Activated naive CD4-positive, alpha-beta T cell treated with anti-CD3 and anti-CD28 coated beads, Interleukin-2, amount 50 U/mL, for 72 hours (primary cell): ENCODE results near the gene DAPK1. TPM values are rescaled to one million over a fixed set of nuclear protein-coding genes. Genes with fewer than 3 reads are reported as not detected.
A peak's percentile ranks its signal among the peaks of the same experiment; 100 is the strongest.

Experiments used
- ATAC-seq, 2 donors: fragments of 150-1000 bp; cut with Tn5 transposase; 2 replicates each; pipeline ENCODE4 v1.10.0; 2021; ENCODE audit warnings: mild to moderate bottlenecking in 2 of 2, moderate library complexity in 2 of 2
- DNase-seq, 2 donors: peaks; one replicate each; pipeline ENCODE4 v3.0.0; 2021 to 2022; ENCODE audit warnings: low spot score in 2 of 2
- H3K27ac Mint-ChIP-seq, 2 donors: one replicate each; pipeline ENCODE4 v1.8.0; 2022; ENCODE audit warnings: mild to moderate bottlenecking in 2 of 2, mixed read lengths in 2 of 2
- H3K36me3 Mint-ChIP-seq, 2 donors: one replicate each; pipeline ENCODE4 v1.8.0; 2022; ENCODE audit warnings: mixed read lengths in 2 of 2
- H3K9me3 Mint-ChIP-seq, 2 donors: one replicate each; pipeline ENCODE4 v1.8.0; 2022; ENCODE audit warnings: mixed read lengths in 2 of 2
- total RNA-seq, 2 donors: library from RNA; stranded (reverse); gene quantifications; one replicate each; pipeline ENCODE4 v1.2.3, GENCODE V29; 2022

The DAPK1 gene
- total RNA-seq, 2 donors from 2014 or later = 1.6 to 2.3 TPM

DNA sequence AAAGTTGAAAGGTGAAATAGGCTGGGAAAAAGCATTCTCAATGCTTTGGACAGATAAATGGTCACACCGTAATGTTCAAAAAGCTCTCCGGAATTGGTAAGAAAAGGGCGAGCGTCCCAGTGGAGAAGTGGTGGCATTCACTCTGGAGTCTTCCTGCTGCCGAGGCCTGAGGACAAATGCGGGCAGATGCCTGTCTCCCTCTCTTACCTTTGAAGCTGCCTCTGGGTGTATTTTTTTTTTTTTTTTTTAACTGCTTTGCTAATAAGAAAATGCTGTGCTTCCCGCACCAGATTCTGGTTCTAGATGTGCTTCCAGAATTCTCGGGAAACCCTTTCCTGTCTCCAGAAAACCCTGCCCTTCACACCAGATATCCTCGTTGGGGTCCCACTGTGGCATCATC is 203.8 kb downstream of the DAPK1 start:
- Mint-ChIP-seq H3K27ac (no peak overlapping the region), H3K9me3 (no peaks in the 10 kb centered on the region), H3K36me3 (no peaks in the 10 kb centered on the region)
- DNase-seq (no peak), ATAC-seq (no peak)

GRCh38 chr9:87701931-87702421 is 204.3 kb downstream of the DAPK1 start:
- H3K36me3 Mint-ChIP-seq = no peaks in the 10 kb centered on the region
- no peaks in the 10 kb centered on the region for H3K9me3 Mint-ChIP-seq
- ATAC-seq (no peak), DNase-seq (no peak)
- H3K27ac Mint-ChIP-seq = no peak overlapping the region

DNA sequence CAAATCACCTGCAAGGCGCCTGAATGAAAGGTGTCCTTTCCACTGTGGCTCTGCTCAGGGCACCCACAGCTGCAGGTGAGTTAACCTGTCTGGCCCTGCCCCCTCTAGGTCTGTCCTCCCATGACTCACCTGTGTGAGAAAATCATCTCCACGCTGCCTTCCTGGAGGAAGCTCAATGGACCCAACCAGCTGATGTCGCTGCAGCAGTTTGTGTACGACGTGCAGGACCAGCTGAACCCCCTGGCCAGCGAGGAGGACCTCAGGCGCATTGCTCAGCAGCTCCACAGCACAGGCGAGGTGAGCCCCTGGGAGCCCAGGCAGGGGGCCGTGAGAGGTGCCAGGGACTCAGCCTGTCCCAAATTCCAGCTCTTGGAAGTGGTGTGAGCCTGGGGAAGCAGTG is 205.3 kb downstream of the DAPK1 start:
- no peaks in the 10 kb centered on the region for H3K36me3 Mint-ChIP-seq
- no peaks in the 10 kb centered on the region for H3K9me3 Mint-ChIP-seq
- DNase-seq = no peak
- H3K27ac Mint-ChIP-seq = no peak overlapping the region
- ATAC-seq = no peak

- no peak for ATAC-seq
- H3K27ac Mint-ChIP-seq = no peak overlapping the region
These were observed 206.1 kb downstream of the DAPK1 start for GRCh38 chr9:87703636-87704276.

GRCh38 chr9:87704342-87704741 is 206.7 kb downstream of the DAPK1 start:
- no peak for ATAC-seq
- no peak for DNase-seq
- Mint-ChIP-seq H3K36me3 (no peaks in the 10 kb centered on the region), H3K9me3 (no peaks in the 10 kb centered on the region), H3K27ac (no peak overlapping the region)

More at GRCh38 chr9:87703636-87704276, 206.1 kb downstream of the DAPK1 start:
- no peaks in the 10 kb centered on the region for H3K36me3 Mint-ChIP-seq
- no peak for DNase-seq
- H3K9me3 Mint-ChIP-seq = no peaks in the 10 kb centered on the region

DNA sequence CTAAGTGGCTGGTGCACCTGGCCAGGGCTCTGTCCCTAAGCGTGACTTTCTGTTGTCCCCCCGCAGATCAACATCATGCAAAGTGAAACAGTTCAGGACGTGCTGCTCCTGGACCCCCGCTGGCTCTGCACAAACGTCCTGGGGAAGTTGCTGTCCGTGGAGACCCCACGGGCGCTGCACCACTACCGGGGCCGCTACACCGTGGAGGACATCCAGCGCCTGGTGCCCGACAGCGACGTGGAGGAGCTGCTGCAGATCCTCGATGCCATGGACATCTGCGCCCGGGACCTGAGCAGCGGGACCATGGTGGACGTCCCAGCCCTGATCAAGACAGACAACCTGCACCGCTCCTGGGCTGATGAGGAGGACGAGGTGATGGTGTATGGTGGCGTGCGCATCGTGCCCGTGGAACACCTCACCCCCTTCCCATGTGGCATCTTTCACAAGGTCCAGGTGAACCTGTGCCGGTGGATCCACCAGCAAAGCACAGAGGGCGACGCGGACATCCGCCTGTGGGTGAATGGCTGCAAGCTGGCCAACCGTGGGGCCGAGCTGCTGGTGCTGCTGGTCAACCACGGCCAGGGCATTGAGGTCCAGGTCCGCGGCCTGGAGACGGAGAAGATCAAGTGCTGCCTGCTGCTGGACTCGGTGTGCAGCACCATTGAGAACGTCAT is 208.5 kb downstream of the DAPK1 start:
- Mint-ChIP-seq H3K36me3 (no peaks in the 10 kb centered on the region), H3K27ac (no peak overlapping the region), H3K9me3 (no peaks in the 10 kb centered on the region)
- no peak for ATAC-seq
- no peak for DNase-seq

- Mint-ChIP-seq H3K36me3 (no peaks in the 10 kb centered on the region), H3K27ac (peak overlapping the region in 1 of 2 donors; percentile 84), H3K9me3 (peaks cover 0 to 4% of the 10 kb centered on the region in 2 donors)
- ATAC-seq = peak in 1 of 2 donors; percentile 42
- no peak for DNase-seq
These were observed 210.3 kb downstream of the DAPK1 start for GRCh38 chr9:87707805-87708506.

GRCh38 chr9:87708546-87708945 is 210.9 kb downstream of the DAPK1 start:
- H3K9me3 Mint-ChIP-seq = peaks cover 0 to 5% of the 10 kb centered on the region in 2 donors
- peak; percentile 23 to 64 for ATAC-seq
- peak overlapping the region; percentile 37 to 75 for H3K27ac Mint-ChIP-seq

GRCh38 chr9:87708986-87709728 is 211.5 kb downstream of the DAPK1 start:
- H3K9me3 Mint-ChIP-seq = peaks cover 0 to 5% of the 10 kb centered on the region in 2 donors
- peak; percentile 87 to 92 for ATAC-seq
- DNase-seq = peak in 1 of 2 donors; percentile 36
- peak overlapping the region in 1 of 2 donors; percentile 75 for H3K27ac Mint-ChIP-seq
- H3K36me3 Mint-ChIP-seq = no peaks in the 10 kb centered on the region

More at GRCh38 chr9:87708546-87708945, 210.9 kb downstream of the DAPK1 start:
- DNase-seq = no peak
- no peaks in the 10 kb centered on the region for H3K36me3 Mint-ChIP-seq

DNA sequence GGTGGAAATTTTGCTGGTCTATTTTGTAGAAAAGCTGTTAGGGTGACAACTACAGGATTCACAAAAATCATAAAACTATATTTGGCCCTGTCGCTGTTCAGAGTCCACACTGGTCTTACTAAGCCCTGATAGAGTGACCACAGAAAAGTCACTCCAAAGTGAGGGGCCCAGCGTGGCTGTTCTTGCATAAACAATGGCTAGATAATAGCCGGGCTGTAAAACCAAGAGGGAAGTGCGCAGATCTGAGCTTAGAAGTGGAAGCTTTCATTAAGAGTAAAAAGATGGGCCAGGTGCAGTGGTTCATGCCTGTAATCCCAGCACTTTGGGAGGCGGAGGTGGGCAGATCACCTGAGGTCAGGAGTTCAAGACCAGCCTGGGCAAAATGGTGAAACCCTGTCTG is 212.8 kb downstream of the DAPK1 start:
- ATAC-seq (no peak), DNase-seq (no peak)
- Mint-ChIP-seq H3K36me3 (no peaks in the 10 kb centered on the region), H3K9me3 (peaks cover 0 to 5% of the 10 kb centered on the region in 2 donors), H3K27ac (no peak overlapping the region)

DNA sequence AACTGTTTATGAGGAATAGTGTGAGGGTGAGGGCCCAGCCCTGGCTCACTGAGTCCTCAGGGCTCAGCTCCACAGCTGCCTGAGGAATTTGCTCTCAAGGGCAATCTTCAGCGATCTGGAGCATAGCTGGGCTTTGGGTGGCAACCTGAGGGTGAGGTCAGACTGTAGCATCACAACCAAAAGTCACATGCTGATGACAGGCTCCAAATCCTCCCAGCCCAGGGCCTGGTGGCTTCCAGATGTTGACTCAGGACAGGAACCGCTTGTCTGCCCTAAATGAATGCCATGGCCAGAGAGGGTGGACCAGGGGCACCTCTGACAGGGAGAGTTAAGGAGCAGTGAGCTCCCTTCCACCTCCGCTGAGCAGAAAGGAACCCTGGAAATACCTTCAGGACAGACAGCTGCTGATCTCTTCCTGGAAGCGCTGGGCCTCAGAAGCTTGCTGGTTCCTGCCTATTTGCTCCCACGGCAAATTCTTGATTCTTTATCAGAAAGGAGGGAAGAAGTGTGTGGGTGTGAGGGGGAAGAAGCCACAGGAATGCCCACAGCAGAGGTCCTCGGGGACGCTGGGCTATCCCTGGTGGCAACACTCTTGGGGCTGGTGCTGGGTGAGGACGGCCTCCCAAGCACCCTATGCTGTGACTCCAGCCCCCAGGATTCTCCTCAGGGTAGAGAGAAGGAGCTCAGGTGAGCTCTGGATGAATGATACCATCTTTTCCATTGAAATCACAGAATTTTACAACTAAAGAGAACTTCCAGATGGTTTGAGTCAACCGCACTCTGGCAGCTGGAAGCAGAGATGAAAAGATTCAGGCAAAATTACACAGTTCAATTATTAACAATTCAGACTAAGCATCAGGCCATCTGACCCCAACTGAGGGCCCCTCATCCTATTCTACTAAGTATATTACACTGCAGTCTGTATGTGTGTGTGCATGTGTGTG is 214.5 kb downstream of the DAPK1 start:
- DNase-seq = no peak
- H3K27ac Mint-ChIP-seq = no peak overlapping the region
- no peaks in the 10 kb centered on the region for H3K36me3 Mint-ChIP-seq
- no peak for ATAC-seq
- H3K9me3 Mint-ChIP-seq = peaks cover 0 to 5% of the 10 kb centered on the region in 2 donors

GRCh38 chr9:87712801-87713277 is 215.2 kb downstream of the DAPK1 start:
- peaks cover 0 to 5% of the 10 kb centered on the region in 2 donors for H3K9me3 Mint-ChIP-seq
- no peaks in the 10 kb centered on the region for H3K36me3 Mint-ChIP-seq
- no peak for ATAC-seq
- no peak overlapping the region for H3K27ac Mint-ChIP-seq
- DNase-seq = no peak

DNA sequence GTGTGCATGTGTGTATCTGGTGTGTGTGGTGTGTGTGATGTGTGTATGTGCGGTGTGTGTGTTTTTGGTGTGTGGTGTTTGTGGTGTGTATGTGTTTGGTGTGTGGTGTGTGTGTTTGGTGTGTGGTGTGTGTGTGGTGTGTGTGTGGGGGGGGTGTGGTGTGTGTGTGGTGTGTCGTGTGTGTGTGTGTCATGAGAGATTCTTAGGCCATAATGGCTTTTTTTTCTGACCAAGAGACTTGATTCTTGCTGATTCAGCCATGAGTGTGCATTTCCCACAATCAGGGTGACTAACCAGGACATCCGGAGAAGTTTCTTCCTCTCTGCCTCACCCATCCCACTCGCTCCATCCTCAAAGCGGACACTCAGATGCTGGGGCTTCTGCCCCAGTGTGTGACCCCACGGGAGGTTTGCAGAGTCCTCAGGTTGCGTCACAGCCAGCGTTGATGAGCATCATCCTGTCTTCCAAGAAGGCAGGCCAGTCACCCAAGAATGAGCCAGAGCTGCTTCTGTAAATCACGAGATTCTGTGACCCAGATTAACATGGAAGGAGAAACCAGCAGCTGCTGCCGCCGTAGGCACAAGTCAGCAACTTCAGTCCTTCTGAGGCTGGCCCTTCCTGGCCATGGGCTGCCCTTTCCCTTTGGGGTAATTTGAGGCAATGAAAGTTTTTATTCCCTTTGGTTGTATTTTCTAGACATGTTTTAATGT is 215.8 kb downstream of the DAPK1 start:
- no peak overlapping the region for H3K27ac Mint-ChIP-seq
- H3K9me3 Mint-ChIP-seq = peaks cover 0 to 5% of the 10 kb centered on the region in 2 donors
- H3K36me3 Mint-ChIP-seq = no peaks in the 10 kb centered on the region
- DNase-seq (no peak), ATAC-seq (peak; percentile 16 to 58)

- peaks cover 0 to 5% of the 10 kb centered on the region in 2 donors for H3K9me3 Mint-ChIP-seq
- H3K36me3 Mint-ChIP-seq = no peaks in the 10 kb centered on the region
- no peak overlapping the region for H3K27ac Mint-ChIP-seq
- no peak for DNase-seq
- ATAC-seq = no peak
These were observed 216.3 kb downstream of the DAPK1 start for GRCh38 chr9:87713988-87714330.

DNA sequence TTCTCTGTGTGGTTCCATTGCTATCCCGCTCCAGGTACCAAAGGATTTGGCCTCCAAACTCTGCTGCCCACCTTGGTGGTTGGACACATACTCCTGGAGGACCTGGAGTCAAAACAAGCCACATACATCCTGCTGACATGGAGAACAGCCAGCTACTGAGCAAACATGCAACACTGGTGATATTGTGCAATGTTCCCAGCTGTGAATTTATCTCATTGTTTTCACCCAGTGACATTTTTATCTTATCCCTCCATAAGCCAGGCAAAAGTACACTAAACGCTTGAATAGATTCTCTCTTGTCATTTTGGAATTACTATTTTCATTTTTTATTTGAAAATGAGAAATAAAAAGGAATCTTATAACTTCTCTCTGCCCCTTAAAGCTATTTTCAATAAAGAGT is 217.2 kb downstream of the DAPK1 start:
- ATAC-seq (no peak), DNase-seq (no peak)
- H3K27ac Mint-ChIP-seq = no peak overlapping the region
- no peaks in the 10 kb centered on the region for H3K36me3 Mint-ChIP-seq
- H3K9me3 Mint-ChIP-seq = peaks cover 0 to 5% of the 10 kb centered on the region in 2 donors
